Right lobe of liver (tissue), 4 donors: ENCODE measurements around the gene ST8SIA5.

ENCODE experiments used
- CTCF ChIP-seq, 4 donors: fragments of 200-600 bp in 3 of 4; fragments of 450-650 bp in 1 of 4; IDR thresholded peaks; one replicate each; pipeline versions ENCODE4 v1.5.1 to v1.8.0; 2016 to 2022; ENCODE audit warnings: antibody characterized with exemption in 4 of 4, mild to moderate bottlenecking in 2 of 4
- POLR2A ChIP-seq: fragments of 450-650 bp; IDR thresholded peaks from one replicate; pipeline ENCODE4 v1.6.1; 2017; ENCODE audit warnings: antibody characterized with exemption, mild to moderate bottlenecking
- donor health status: DM: no; HTN: no; CAD: no.
- donor health status: DM: no; HTN: no; CAD: no.
- donor health status: DM: no; HTN: yes; CAD: no.

DNA sequence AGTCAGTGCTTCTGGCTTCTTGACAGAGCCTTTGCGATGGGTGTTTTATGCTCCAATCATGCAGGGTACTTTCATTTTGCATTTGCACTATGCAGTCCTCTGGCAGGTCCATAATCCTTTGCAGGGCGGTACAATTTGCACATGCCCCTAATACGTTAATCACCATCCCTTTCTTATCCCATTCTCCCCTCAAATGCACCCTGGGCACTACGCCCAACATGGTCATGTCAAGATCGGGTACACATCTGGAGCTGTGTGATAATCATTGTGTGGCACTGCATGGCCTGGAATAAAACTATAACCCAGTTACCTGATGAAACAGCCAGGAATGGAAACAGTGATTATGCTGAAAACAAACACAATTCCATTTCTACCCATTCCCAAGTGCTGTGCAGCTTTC is 127.5 kb downstream of the ST8SIA5 start:
- TF ChIP-seq POLR2A: no peak
- no peak for TF ChIP-seq CTCF (IDR thresholded peaks at IDR 0.05)
